Posterior vena cava (tissue), 2 donors: ENCODE data around the gene UCHL1. TPM values are rescaled to one million over a fixed set of nuclear protein-coding genes. Genes with fewer than 3 reads are reported as not detected.

ENCODE experiments used
- total RNA-seq, 2 donors: library from RNA; stranded (reverse); fragmentation: NEBNext Ultra II Directional; extraction: Animal tissue kit (Norgen Biotek cat#: 25700); gene quantifications; one replicate each; pipeline ENCODE4 v1.2.1, GENCODE V29; 2021
- donor health status: DM: yes; HTN: yes; CAD: no.
- donor health status: DM: yes; HTN: yes; CAD: no.

The UCHL1 gene
- total RNA-seq, 2 donors from 2014 or later: 22.1 to 31.0 TPM

Other genes with a start within 250 kb of the UCHL1 start
- gene APBB2, start 42.4 kb upstream of the UCHL1 start, total RNA-seq: 10 to 100 TPM; 55.2 to 70.1 TPM